MM.1S (cell line): ENCODE results near the gene HIVEP2.

ENCODE experiments used
- DNase-seq: peaks from one replicate; pipeline ENCODE4 v3.0.0-alpha.2; 2015
- H2AFZ ChIP-seq: fragments of 300-600 bp; sonication (generic); 2 replicates; pipeline ENCODE4 v1.6.0; 2016; ENCODE audit warnings: antibody characterized with exemption, low read length
- H3F3A ChIP-seq: fragments of 300-600 bp; sonication (generic); 2 replicates; pipeline ENCODE4 v1.6.1; 2016; ENCODE audit warnings: mild to moderate bottlenecking, antibody characterized with exemption, low read length, moderate library complexity, mixed read lengths; ENCODE audit not compliant: insufficient read depth
- H3K27ac ChIP-seq: fragments of 300-600 bp; sonication (generic); 2 replicates; pipeline ENCODE4 v1.5.1; 2016; ENCODE audit warnings: mild to moderate bottlenecking, low read length
- H3K27me3 ChIP-seq: fragments of 300-600 bp; sonication (generic); replicated peaks from 2 replicates; pipeline ENCODE4 v1.6.0; 2016; ENCODE audit warnings: low read length; ENCODE audit not compliant: insufficient read depth
- H3K36me3 ChIP-seq: fragments of 300-600 bp; sonication (generic); replicated peaks from 2 replicates; pipeline ENCODE4 v1.6.1; 2016; ENCODE audit warnings: mild to moderate bottlenecking, low read length, mixed read lengths; ENCODE audit not compliant: insufficient read depth
- H3K4me1 ChIP-seq: fragments of 300-600 bp; sonication (generic); 2 replicates; pipeline ENCODE4 v1.6.1; 2016; ENCODE audit warnings: low read length, mixed read lengths
- H3K4me2 ChIP-seq: fragments of 300-600 bp; sonication (generic); 2 replicates; pipeline ENCODE4 v1.6.0; 2016; ENCODE audit warnings: low read depth, low read length
- H3K4me3 ChIP-seq: fragments of 300-600 bp; sonication (generic); 2 replicates; pipeline ENCODE4 v1.5.1; 2016; ENCODE audit warnings: low read length, mixed read lengths
- H3K79me2 ChIP-seq: fragments of 300-600 bp; sonication (generic); 2 replicates; pipeline ENCODE4 v1.6.1; 2016; ENCODE audit warnings: mixed run types, low read length, mixed read lengths
- H3K9ac ChIP-seq: fragments of 300-600 bp; sonication (generic); 2 replicates; pipeline ENCODE4 v1.6.1; 2016; ENCODE audit warnings: low read length, mixed read lengths
- H3K9me2 ChIP-seq: fragments of 300-600 bp; sonication (generic); replicated peaks from 2 replicates; pipeline ENCODE4 v1.6.1; 2016; ENCODE audit warnings: mild to moderate bottlenecking, low read length, mixed read lengths; ENCODE audit not compliant: insufficient read depth
- H3K9me3 ChIP-seq: fragments of 300-600 bp; sonication (generic); replicated peaks from 2 replicates; pipeline ENCODE4 v1.6.1; 2016; ENCODE audit warnings: mild to moderate bottlenecking, low read length, mixed read lengths; ENCODE audit not compliant: insufficient read depth
- H4K20me1 ChIP-seq: fragments of 300-600 bp; sonication (generic); 2 replicates; pipeline ENCODE4 v1.6.1; 2016; ENCODE audit warnings: mild to moderate bottlenecking, low read length, moderate library complexity, mixed read lengths; ENCODE audit not compliant: insufficient read depth
- EZH2 ChIP-seq: fragments of 300-600 bp; sonication (generic); optimal IDR thresholded peaks from 2 replicates; pipeline ENCODE3; 2017; ENCODE audit warnings: low read depth, mild to moderate bottlenecking, antibody characterized with exemption, low read length, mixed read lengths
- EZH2phosphoT487 ChIP-seq: fragments of 300-600 bp; sonication (generic); IDR thresholded peaks from 2 replicates; pipeline ENCODE4 v1.6.1; 2018; ENCODE audit warnings: antibody characterized with exemption, low read length
- TF ChIP-seq, protein P1 (sequence below): fragments of 300-600 bp; sonication (generic); IDR thresholded peaks from 2 replicates; pipeline ENCODE4 v1.5.1; 2016; ENCODE audit warnings: antibody characterized with exemption, low read length, mixed read lengths

The HIVEP2 gene

GRCh38 chr6:142718667-142719191, 226.2 kb downstream of the HIVEP2 start:
- Histone ChIP-seq H3K4me1 (peaks cover 15% of the 10 kb centered on the region), H2AFZ (no peak overlapping the region), H3K79me2 (no peaks in the 10 kb centered on the region), H3K9me3 (no peaks in the 10 kb centered on the region), H3K9ac (no peak overlapping the region), H3K4me3 (no peak overlapping the region), H3F3A (peaks cover 7% of the 10 kb centered on the region), H3K27me3 (no peaks in the 10 kb centered on the region), H3K36me3 (no peaks in the 10 kb centered on the region), H4K20me1 (no peaks in the 10 kb centered on the region), H3K4me2 (no peak overlapping the region), H3K9me2 (no peaks in the 10 kb centered on the region), H3K27ac (no peak overlapping the region)
- TF ChIP-seq, protein P1, sequence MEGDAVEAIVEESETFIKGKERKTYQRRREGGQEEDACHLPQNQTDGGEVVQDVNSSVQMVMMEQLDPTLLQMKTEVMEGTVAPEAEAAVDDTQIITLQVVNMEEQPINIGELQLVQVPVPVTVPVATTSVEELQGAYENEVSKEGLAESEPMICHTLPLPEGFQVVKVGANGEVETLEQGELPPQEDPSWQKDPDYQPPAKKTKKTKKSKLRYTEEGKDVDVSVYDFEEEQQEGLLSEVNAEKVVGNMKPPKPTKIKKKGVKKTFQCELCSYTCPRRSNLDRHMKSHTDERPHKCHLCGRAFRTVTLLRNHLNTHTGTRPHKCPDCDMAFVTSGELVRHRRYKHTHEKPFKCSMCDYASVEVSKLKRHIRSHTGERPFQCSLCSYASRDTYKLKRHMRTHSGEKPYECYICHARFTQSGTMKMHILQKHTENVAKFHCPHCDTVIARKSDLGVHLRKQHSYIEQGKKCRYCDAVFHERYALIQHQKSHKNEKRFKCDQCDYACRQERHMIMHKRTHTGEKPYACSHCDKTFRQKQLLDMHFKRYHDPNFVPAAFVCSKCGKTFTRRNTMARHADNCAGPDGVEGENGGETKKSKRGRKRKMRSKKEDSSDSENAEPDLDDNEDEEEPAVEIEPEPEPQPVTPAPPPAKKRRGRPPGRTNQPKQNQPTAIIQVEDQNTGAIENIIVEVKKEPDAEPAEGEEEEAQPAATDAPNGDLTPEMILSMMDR = no peak
- no peak for TF ChIP-seq EZH2
- no peak for TF ChIP-seq EZH2phosphoT487
- DNase-seq = no peak

DNA sequence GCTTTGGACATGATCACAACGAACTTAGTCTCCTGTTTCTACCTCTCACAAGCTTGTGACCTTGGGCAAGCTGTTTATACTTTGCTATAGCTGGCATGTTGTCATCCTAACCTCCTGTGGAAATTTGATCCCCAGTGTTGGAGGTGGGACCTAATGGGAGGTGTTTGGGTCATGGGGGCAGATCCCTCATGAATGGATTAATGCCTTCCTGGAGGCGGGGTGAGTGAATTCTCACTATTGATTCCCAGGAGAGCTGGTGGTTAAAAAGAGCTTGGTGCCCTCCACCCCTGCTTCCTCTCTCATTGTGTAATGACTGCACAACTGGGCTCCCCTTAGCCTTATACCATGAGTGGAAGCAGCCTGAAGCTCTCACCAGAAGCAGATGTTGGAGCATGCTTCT, 228.9 kb downstream of the HIVEP2 start:
- Histone ChIP-seq H3K4me3 (no peak overlapping the region), H3F3A (no peaks in the 10 kb centered on the region), H3K27ac (no peak overlapping the region), H2AFZ (no peak overlapping the region), H3K27me3 (no peaks in the 10 kb centered on the region), H3K4me1 (peaks cover under 1% of the 10 kb centered on the region), H4K20me1 (no peaks in the 10 kb centered on the region), H3K79me2 (no peaks in the 10 kb centered on the region), H3K9me3 (no peaks in the 10 kb centered on the region), H3K9me2 (no peaks in the 10 kb centered on the region), H3K36me3 (no peaks in the 10 kb centered on the region), H3K9ac (no peak overlapping the region), H3K4me2 (no peak overlapping the region)
- TF ChIP-seq EZH2phosphoT487 = no peak
- TF ChIP-seq EZH2 = no peak
- TF ChIP-seq, protein P1 = no peak
- DNase-seq = no peak

GRCh38 chr6:142714951-142715785, 229.8 kb downstream of the HIVEP2 start:
- no peaks in the 10 kb centered on the region for H4K20me1 ChIP-seq
- H3K4me2 ChIP-seq = no peak overlapping the region
- H3K9me3 ChIP-seq = no peaks in the 10 kb centered on the region
- H3K36me3 ChIP-seq = no peaks in the 10 kb centered on the region
- H2AFZ ChIP-seq = no peak overlapping the region
- no peak for DNase-seq
- H3K9ac ChIP-seq = no peak overlapping the region
- H3K79me2 ChIP-seq = no peaks in the 10 kb centered on the region
- TF ChIP-seq, protein P1 = no peak
- TF ChIP-seq EZH2phosphoT487 (no peak), EZH2 (no peak)
- no peaks in the 10 kb centered on the region for H3K4me1 ChIP-seq
- H3K4me3 ChIP-seq = no peak overlapping the region
- H3K27ac ChIP-seq = no peak overlapping the region
- H3K9me2 ChIP-seq = no peaks in the 10 kb centered on the region
- H3K27me3 ChIP-seq = no peaks in the 10 kb centered on the region
- H3F3A ChIP-seq = no peaks in the 10 kb centered on the region
